BE2C (cell line): ENCODE measurements around the gene CD247.
A peak's percentile ranks its signal among the peaks of the same experiment; 100 is the strongest.

Experiments used
- DNase-seq: peaks from one replicate; pipeline ENCODE4 v3.0.0-alpha.2; 2020
- H3K27me3 ChIP-seq: fragments of 250-450 bp; sonication (Bioruptor Pico); 2 replicates; pipeline ENCODE4 v1.5.1; 2020; ENCODE audit warnings: mild to moderate bottlenecking
- H3K36me3 ChIP-seq: fragments of 250-450 bp; sonication (Bioruptor Pico); 2 replicates; pipeline ENCODE4 v1.5.1; 2020; ENCODE audit warnings: mild to moderate bottlenecking
- H3K4me1 ChIP-seq: fragments of 250-450 bp; sonication (Bioruptor Pico); 2 replicates; pipeline ENCODE4 v1.5.1; 2020
- H3K4me3 ChIP-seq: 2 replicates; pipeline ENCODE4 v1.5.1; 2011; ENCODE audit warnings: low read depth, low read length
- H3K9me3 ChIP-seq: fragments of 250-450 bp; sonication (Bioruptor Pico); 2 replicates; pipeline ENCODE4 v1.5.1; 2020
- CTCF ChIP-seq: IDR thresholded peaks from 2 replicates; pipeline ENCODE4 v1.5.1; 2012; ENCODE audit warnings: mild to moderate bottlenecking, low read depth, low read length

CD247 gene

GRCh38 chr1:167553136-167554027, 35.1 kb upstream of the CD247 start, which contains the start of gene CREG1:
CREG1 (minus strand) TSS chr1:167553762.
- Histone ChIP-seq H3K4me3 (peak within 1 kb of the TSS; percentile 61), H3K36me3 (no peaks in the 10 kb centered on the region), H3K4me1 (no peaks in the 10 kb centered on the region), H3K9me3 (no peaks in the 10 kb centered on the region), H3K27me3 (no peaks in the 10 kb centered on the region)
- peak; percentile 97 for DNase-seq
- TF ChIP-seq CTCF = no peak

- H3K27me3 ChIP-seq = no peaks in the 10 kb centered on the region
- H3K4me3 ChIP-seq = no peak overlapping the region
- TF ChIP-seq CTCF = no peak
- DNase-seq = no peak
- H3K4me1 ChIP-seq = no peaks in the 10 kb centered on the region
- H3K36me3 ChIP-seq = no peaks in the 10 kb centered on the region; the same call in 1 of the 2 replicates
- H3K9me3 ChIP-seq = no peaks in the 10 kb centered on the region
Observed at GRCh38 chr1:167551362-167551761, 33.0 kb upstream of the CD247 start.

- Histone ChIP-seq H3K4me1 (no peaks in the 10 kb centered on the region), H3K4me3 (no peak overlapping the region), H3K36me3 (no peaks in the 10 kb centered on the region; the same call in 1 of the 2 replicates), H3K9me3 (no peaks in the 10 kb centered on the region), H3K27me3 (no peaks in the 10 kb centered on the region)
- no peak for DNase-seq
- TF ChIP-seq CTCF = no peak
Observed at GRCh38 chr1:167548059-167548932, 30.0 kb upstream of the CD247 start.

GRCh38 chr1:167546935-167547334, 28.6 kb upstream of the CD247 start:
- Histone ChIP-seq H3K27me3 (no peaks in the 10 kb centered on the region), H3K4me1 (no peaks in the 10 kb centered on the region), H3K4me3 (no peak overlapping the region), H3K36me3 (no peaks in the 10 kb centered on the region; the same call in 1 of the 2 replicates), H3K9me3 (no peaks in the 10 kb centered on the region)
- no peak for DNase-seq
- TF ChIP-seq CTCF = no peak

- no peak for TF ChIP-seq CTCF
- DNase-seq = no peak
- Histone ChIP-seq H3K4me1 (no peaks in the 10 kb centered on the region), H3K9me3 (no peaks in the 10 kb centered on the region), H3K27me3 (no peaks in the 10 kb centered on the region), H3K4me3 (no peak overlapping the region), H3K36me3 (no peaks in the 10 kb centered on the region; the same call in 1 of the 2 replicates)
Observed at GRCh38 chr1:167545349-167545748, 27.0 kb upstream of the CD247 start.
